Stimulated activated CD8-positive, alpha-beta memory T cell treated with anti-CD3 and anti-CD28 coated beads, Interleukin-15, amount 100 ng/mL, for 48 hours (primary cell): ENCODE results near the gene ZNF593OS.

Experiments used
- DNase-seq, 2 donors: peaks; one replicate each; pipeline ENCODE4 v3.0.0-alpha.2; 2020; ENCODE audit warnings: low read depth in 2 of 2

The ZNF593OS gene

DNA sequence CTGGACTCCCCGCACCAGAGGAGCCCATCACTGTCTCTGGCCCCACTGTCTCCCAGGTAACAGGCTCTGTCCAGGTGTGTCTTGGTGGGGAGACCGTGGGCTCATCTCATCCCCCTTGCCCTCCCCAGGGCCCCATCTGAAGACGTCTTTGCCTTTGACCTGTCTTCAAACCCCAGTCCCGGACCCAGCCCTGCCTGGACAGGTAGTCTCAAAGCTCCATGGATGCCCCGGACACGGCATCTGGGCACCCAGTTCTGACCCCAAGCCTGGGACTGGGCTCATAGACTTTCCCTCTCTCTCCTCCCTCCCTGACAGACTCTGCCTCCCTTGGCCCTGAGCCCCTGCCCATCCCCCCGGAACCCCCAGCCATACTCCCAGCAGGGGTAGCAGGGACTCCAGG is 12.5 kb upstream of the ZNF593OS start:
- no peak for DNase-seq

DNA sequence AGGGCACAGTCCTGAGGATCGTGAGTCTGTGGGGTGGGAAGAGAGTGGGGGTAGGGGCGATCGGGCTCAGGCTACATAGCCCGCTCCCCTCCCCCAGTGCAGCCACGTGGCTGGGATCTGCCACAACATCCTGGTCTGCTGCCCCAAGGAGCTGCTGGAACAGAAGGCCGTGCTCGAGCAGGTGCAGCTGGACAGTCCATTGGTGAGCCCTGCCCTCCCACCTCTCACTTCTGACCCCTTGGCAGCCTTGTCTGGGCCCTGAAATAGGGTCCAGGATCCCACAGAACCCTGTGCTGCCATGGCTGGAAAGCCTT is 10.7 kb upstream of the ZNF593OS start:
- DNase-seq, result no peak

DNA sequence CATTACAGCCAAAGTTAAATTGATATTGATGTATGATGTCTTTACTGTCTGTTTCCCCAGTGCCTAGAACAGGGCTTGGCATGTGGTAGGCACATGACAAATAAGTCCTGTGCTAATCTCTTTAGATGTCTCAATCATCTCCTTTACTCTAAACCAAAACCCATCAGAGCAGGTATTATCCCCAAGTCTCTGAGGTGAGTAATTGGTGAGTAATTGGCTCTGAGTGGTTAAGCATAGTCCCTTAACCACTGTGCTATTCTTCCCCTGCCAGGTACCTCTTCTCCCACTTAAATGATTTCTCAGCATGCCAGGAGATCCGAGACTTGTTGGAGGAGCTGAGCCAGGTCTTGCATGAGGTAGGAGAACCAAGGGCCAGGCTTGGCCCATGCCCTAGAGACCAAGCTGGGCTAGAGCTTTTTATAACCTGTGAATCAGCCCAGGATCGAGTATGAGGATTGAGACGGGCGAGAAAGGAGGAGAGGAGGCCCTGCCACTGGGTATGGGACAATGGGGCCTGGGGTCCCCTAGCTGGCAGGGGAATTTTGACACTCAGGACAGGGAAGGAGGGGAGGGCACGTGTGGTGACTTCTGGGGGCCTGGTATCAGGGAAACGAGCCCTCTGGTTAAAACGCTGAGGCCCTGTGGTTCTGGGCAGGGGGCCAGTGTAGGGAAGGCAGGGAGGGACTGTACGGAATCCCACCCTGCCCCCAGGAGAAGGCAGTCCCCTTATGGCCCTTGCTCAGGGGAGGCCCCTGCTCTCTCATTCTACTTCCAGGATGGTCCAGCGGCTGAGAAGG is 10.2 kb upstream of the ZNF593OS start:
- no peak for DNase-seq

DNA sequence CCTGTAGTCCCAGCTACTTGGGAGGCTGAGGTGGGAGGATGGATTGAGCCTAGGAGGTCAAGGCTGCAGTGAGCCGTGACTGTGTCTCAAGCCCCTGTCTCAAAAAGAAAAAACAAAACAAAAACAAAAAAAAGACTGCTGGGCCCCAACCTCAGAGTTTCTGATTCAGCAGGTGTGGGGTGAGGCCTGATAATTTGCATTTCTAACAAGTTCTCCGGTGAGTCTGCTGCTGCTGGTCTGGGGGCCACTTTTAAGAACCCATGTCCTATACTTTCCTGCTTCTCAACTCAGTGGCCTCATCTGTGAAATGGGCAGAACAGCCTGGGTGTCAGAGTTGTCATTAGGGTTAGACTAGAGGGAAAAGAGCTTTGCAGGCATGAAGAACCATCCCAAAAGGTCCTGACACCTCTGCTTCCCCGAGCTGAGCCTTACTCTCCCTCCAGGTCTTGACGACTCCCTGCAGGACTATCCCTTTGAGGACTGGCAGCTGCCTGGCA is 8.4 kb upstream of the ZNF593OS start:
- DNase-seq, result no peak

DNA sequence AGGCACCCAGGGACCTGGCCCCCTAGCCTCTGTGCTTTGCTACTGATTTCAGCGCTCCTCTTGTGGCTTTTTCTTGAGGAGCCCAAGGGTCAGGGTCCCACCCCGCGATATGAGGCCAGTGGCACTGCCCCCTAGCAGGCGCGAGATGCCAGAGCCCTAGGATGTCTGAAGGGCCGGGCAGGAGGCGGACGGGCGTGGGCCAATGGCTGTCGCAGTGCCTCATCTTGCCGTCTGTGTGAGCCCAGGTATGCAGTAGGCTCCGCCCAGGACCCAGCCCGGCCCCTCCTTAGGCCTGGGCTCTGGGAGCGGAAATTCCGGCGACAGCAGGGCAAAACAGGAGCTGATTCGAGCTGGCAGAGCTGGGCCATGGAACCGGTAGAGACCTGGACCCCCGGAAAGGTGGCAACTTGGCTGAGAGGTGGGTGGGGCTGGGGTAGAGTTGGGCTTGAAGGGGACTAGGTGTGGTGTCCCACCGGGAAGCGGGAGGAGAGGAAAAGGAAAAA is 5.6 kb upstream of the ZNF593OS start, which contains the start of gene CNKSR1:
CNKSR1 (plus strand) TSS at position 310 of the 503 bp plus-strand sequence; CDS start at position 367, 57 bp downstream.
- no peak for DNase-seq

- no peak for DNase-seq
Measured at GRCh38 chr1:26175346-26175745, 3.7 kb upstream of the ZNF593OS start.

DNA sequence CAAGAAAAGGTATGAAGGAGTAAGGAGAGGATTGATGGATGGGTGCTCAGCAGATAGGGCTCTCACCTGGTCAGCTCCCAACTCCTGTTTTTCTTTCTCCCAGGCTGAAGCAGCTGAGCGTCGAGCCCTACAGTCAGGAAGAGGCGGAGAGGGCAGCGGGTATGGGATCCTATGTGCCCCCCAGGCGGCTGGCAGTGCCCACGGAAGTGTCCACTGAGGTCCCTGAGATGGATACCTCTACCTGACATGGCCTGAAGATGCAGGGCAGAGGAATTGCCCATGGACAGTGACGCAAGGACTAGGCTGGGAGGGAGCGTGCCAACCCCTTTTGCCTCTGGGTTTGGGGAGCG is 1.2 kb downstream of the ZNF593OS start:
- no peak for DNase-seq

DNA sequence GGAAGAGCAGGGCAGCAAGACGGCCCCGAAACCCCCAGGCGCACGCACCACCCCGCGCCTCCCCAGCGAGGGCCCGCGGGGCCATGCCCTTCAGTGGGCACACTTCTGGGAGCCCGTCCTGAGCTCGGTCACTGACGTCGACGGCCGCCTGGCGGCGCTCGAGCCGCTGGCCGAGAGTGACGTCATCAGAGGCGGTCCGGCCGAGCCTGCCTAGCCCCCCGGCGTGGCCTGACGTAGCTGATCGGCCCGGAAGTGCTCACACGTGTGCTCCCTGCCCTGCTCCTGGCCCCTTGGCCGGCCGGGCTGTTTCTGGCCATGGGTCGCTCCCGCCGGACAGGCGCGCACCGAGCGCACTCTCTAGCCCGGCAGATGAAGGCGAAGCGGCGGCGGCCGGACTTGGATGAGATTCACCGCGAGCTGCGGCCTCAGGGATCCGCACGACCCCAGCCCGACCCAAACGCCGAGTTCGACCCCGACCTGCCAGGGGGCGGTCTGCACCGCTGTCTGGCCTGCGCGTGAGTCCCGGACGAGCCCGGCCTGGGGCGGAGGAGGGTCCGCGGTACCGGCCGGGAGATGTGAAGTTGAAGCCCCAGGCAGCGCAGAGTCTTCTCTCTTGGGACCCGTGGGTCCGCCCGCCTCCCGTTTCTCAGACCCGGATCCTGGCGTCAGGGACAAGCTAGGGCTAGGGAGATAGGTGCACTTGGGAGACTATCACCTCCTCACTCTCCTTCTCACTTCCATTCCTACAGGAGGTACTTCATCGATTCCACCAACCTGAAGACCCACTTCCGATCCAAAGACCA is 1.8 kb downstream of the ZNF593OS start, which contains the start of gene ZNF593:
ZNF593 (plus strand) TSS at position 240 of the 803 bp plus-strand sequence; CDS start at position 316, 76 bp downstream.
- DNase-seq, result peak; percentile 89

DNA sequence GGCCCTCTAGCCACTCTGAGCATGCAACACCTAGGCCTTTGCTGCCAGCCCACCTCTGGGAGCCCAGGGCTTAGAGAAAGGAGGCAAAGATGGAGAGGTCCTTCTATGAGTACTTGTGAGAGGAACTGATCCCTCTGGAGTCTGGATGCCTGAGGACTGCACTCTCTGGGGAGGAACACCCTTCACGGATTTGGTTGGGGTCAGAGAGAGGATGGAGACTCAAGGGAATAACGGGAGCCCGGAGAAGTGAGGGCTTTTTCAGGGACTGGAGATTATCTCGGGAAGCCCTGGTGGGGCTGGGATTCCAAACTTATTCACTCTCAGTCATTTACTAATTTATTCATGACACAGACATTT is 2.5 kb downstream of the ZNF593OS start:
- no peak for DNase-seq

DNA sequence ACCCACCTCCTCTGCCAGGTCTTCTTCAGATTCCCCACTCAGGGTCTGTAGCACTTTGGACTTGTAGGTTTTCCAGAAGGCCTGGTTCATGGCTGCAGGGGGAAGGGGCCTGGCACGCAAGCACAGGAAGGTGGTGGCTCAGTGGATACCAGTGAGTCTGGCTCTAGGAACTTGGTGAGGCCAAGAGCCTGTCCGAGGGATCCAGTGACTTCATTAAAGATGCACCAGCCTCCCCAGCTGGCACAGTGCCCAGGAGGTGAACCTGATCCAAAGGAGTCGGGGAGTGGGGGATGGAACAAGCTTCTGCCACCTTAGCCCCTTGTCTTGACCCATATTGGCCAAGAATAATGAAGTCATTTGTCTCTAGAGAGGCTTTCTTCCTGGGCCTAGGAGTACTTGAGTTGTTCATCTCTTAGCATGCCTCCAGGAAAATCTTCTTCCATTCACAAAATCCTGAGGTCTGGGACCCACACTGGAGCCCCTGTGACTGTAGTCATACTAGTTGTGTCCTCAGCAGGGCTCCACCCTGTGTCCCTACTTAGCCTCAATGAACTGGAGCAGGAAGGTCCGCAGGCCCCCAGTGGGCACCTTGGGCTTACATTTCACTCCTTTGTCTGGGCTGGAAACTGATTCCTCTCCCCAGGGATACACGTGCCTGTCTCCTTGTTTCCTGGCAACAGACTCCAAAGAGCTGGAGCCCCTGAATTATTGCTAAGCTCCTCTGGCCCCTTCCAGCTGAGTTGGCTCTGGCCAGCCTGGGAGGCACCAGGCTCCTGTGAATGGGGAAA is 3.0 kb downstream of the ZNF593OS start, which contains the start of gene C1orf232:
C1orf232 (minus strand) TSS at position 554 of the 788 bp plus-strand sequence; CDS start at position 90, 464 bp downstream.
- no peak for DNase-seq

- no peak for DNase-seq
Measured at GRCh38 chr1:26166719-26167281, 4.8 kb downstream of the ZNF593OS start.

DNA sequence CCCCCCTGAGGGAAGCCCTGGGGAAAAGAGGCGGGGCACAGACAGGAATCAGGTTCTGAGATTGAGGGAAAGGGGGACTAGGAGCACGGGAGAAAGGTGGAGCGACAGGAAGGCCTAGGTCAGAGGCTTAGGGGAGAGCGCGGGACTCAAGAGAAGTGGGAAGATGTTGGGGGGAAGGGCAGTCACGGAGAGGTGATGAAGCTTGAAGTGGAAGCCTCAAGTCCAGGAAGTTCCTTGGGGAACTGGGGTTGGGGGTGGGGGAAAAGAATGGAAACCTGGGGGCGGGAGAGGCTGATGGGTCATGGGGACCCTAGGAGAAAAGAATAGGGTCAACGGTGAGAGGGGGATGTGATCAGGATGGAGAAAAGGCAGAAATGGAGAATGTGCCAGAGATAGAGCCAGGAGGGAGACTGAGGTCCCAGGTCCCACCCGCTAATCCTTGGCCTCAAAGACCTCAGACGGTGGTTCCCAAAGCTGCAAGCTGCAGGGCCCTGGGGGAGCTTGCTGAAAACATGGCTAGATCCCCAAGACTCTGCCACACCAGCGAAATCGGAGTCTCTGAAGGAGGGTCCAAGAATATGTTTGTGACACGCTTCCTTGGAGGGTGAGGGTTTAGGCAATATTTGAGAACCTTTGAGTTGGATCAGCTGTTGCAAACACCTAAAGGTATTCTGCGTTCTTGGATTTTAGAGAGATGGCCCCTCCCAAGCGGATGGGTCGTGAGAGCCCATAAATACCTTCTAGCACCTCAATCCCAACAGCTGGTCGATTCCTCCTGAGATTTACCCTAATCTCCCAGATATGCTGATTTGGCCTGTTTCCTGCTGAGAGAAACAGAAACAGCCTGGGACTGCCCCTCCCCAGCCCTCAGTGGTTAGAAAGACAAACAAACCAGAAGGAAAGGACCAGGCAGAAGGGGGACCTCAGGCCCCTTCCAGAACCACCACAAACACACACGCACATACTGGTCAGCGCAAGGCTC is 6.5 kb downstream of the ZNF593OS start:
- no peak for DNase-seq

- DNase-seq, result peak in 1 of 2 donors; percentile 34
Measured at GRCh38 chr1:26164036-26164860, 7.4 kb downstream of the ZNF593OS start.

DNA sequence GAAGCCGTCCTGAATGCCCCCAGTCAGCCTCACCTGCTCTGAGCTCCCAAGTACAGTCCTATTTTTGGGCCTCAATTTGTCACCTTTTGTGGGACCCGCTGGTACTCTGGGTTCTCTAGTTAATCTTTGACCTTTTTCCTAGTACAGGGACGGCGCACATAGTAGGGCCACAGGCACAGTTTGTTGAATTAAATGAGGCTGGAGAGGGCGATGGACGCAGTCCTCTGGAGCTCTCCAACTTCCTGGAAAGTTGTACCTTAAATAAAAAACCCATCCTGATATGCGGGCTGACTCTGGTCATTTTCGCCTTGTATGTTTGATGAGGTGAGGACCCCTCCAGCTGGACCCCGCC is 8.0 kb downstream of the ZNF593OS start:
- no peak for DNase-seq

GRCh38 chr1:26162220-26162709 is 9.4 kb downstream of the ZNF593OS start:
- DNase-seq, result no peak

GRCh38 chr1:26161415-26162219 is 10.0 kb downstream of the ZNF593OS start:
- DNase-seq, result peak in 1 of 2 donors; percentile 22

DNA sequence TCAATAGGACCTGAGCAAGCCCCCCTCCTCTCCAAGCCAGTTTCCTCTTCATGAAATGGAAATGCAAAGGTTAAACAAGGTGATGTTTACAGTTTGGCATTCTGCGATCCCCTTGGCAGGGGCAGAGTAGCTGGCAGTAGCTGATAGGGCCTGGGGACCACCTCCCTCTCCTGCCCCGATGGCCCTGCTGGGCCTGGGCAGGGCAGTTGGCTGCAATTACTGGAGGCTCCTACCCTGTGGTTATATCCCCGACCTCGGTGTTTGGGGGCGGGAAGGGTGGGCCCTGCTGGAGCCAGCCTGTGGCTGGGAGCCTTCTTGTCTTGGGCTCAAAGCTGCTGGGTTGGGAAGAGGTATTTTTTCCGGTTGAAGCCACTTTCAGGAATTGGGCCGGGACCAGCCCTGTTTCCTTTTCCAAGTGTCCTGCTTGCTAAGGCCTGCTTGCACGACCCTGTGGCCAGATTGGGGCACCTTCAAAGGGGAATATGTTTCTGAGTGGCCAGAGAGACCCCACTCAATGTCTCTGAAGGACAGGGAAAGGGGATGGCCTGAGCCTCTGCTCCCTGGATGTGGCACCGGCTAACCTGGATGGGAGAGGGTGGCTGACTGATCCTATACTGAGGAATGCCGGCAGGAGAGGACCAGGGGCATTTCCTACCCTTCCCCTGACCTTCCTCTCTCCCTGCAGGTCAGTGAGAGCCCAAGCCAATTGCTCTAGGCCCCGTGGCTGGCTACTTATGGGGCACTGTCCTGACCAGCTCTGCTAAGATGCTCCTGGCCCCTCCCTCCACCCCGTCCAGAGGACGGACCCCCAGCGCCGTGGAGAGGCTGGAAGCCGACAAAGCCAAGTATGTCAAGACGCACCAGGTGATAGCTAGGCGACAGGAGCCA is 10.9 kb downstream of the ZNF593OS start:
- no peak for DNase-seq

GRCh38 chr1:26159743-26160039 is 11.9 kb downstream of the ZNF593OS start:
- DNase-seq, result no peak
